ENCODE data around the gene TELO2.

TELO2 gene

DNA sequence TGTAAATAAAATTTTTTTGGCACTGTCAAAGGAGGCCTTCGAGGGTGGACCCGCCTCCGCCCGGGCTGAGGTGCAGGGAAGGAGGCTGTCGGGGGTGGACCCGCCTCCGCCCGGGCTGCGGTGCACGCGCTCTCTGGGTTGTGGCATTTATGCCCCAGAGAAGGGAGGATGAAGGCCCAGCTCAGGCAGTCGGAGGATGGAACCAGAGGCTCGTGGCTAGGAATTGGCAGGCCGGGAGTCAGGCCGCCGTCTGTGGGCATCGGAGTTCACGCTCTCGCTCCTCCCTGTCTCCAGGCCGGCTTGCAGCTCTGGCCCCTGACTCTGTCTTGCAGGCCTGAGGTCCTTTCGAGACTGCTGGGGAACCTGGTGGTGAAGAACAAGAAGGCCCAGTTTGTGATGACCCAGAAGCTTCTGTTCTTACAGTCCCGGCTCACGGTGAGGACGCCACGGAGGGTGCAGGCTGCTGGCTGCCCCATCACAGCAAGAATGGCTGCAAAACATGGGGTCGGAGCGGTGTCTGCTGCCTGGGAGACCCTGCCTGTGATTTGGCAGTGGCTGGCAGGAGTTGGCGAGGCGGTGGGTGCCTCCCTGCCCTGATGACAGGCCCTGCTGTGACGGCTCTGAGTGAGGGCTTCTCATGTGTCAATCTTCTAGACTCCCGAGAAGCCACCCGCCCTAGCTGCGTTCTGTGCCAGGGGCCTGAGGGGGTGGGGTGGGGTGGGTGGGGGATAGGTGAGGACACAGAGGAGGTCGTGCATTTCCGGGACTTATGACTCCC lies 5.9 kb downstream of the TELO2 start:
- no peak overlapping the region for H3K27ac ChIP-seq
- H3K36me3 ChIP-seq (ENCODE audit: control insufficient read depth, insufficient read depth, low read length): no peaks in the 10 kb centered on the region
- H3K4me3 ChIP-seq (ENCODE audit: low read depth, low read length): no peak overlapping the region
- TF ChIP-seq, protein P1, sequence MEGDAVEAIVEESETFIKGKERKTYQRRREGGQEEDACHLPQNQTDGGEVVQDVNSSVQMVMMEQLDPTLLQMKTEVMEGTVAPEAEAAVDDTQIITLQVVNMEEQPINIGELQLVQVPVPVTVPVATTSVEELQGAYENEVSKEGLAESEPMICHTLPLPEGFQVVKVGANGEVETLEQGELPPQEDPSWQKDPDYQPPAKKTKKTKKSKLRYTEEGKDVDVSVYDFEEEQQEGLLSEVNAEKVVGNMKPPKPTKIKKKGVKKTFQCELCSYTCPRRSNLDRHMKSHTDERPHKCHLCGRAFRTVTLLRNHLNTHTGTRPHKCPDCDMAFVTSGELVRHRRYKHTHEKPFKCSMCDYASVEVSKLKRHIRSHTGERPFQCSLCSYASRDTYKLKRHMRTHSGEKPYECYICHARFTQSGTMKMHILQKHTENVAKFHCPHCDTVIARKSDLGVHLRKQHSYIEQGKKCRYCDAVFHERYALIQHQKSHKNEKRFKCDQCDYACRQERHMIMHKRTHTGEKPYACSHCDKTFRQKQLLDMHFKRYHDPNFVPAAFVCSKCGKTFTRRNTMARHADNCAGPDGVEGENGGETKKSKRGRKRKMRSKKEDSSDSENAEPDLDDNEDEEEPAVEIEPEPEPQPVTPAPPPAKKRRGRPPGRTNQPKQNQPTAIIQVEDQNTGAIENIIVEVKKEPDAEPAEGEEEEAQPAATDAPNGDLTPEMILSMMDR (IDR thresholded peaks at IDR 0.05): no peak
- no peak overlapping the region for H3K9ac ChIP-seq
- H2AFZ ChIP-seq: no peak overlapping the region
- H3K4me2 ChIP-seq (ENCODE audit: low read length): no peak overlapping the region
- H3K79me2 ChIP-seq: peaks cover 3% of the 10 kb centered on the region
- H3K9me3 ChIP-seq (ENCODE audit: control insufficient read depth, low read length): no peaks in the 10 kb centered on the region
- no peaks in the 10 kb centered on the region for H3K27me3 ChIP-seq (ENCODE audit: control insufficient read depth, insufficient read depth, low read length)
- H3K4me1 ChIP-seq: peaks cover 4% of the 10 kb centered on the region

DNA sequence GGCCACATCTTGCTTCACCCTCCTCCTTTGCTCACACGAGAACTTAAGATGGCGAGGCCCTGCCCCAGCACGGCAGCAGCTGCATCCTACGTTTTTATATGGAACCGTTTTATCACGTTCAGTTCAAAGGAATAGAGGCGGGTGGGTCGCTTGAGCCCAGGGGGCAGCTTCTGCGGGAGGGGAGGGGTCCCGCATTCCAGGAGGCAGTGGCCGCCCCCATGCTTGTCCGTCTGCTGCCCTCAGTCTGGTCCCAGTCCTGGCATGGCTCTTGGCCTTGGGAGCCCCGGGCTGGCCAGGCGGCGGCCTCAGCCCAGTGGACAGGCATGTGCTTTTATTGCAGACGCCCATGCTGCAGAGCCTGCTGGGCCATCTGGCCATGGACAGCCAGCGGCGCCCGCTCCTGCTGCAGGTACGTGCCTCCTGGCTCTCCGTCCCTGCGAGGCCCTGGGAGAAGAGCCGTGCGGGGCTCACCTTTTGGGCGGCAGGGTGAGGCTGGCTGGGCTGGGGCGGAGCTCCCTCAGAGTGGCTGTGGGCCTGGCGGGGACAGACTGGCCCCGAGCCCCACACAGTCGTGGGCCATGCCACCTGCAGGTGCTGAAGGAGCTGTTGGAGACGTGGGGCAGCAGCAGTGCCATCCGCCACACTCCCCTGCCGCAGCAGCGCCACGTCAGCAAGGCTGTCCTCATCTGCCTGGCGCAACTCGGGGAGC lies 6.8 kb downstream of the TELO2 start:
- Histone ChIP-seq H2AFZ (no peak overlapping the region), H3K79me2 (peaks cover 3% of the 10 kb centered on the region), H3K4me1 (no peaks in the 10 kb centered on the region), H3K9me3 (ENCODE audit: control insufficient read depth, low read length) (no peaks in the 10 kb centered on the region), H3K4me2 (ENCODE audit: low read length) (no peak overlapping the region), H3K27ac (no peak overlapping the region), H3K27me3 (ENCODE audit: control insufficient read depth, insufficient read depth, low read length) (no peaks in the 10 kb centered on the region), H3K36me3 (ENCODE audit: control insufficient read depth, insufficient read depth, low read length) (no peaks in the 10 kb centered on the region), H3K4me3 (ENCODE audit: low read depth, low read length) (no peak overlapping the region), H3K9ac (no peak overlapping the region)
- TF ChIP-seq, protein P1 (IDR thresholded peaks at IDR 0.05): no peak

DNA sequence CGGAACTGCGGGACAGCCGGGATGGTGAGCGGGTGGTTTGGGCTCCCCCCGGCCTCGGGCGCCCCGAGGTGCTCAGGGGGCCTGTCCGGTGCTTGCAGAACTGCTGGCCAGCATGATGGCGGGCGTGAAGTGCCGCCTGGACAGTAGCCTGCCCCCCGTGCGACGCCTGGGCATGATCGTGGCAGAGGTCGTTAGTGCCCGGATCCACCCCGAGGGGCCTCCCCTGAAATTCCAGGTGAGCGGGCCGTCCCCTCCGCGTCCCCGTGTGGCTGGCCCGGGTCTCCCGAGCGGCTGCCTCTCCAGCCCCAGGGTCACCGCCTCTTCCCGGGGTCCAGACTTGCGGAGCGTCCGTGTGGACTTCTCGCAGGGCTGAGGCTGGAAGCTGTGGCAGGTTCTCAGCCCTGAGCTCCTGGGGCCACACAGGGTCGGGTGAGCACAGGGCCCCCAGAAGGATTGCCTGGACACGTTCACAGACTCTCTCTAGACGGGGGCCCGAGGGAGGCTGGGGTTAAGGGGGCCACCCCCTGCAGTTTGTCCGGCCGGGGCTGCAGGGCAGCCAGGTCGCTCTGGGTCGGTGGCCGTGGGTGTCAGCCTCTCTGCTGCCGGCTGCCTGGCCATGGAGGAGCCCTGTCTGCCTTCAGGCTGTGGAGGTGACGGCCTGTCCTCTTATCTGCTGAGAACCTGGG lies 7.4 kb downstream of the TELO2 start:
- peaks cover 3% of the 10 kb centered on the region for H3K79me2 ChIP-seq
- H3K9me3 ChIP-seq (ENCODE audit: control insufficient read depth, low read length): no peaks in the 10 kb centered on the region
- H3K9ac ChIP-seq: no peak overlapping the region
- no peak overlapping the region for H2AFZ ChIP-seq
- no peaks in the 10 kb centered on the region for H3K27me3 ChIP-seq (ENCODE audit: control insufficient read depth, insufficient read depth, low read length)
- H3K36me3 ChIP-seq (ENCODE audit: control insufficient read depth, insufficient read depth, low read length): no peaks in the 10 kb centered on the region
- H3K4me2 ChIP-seq (ENCODE audit: low read length): no peak overlapping the region
- H3K27ac ChIP-seq: no peak overlapping the region
- no peaks in the 10 kb centered on the region for H3K4me1 ChIP-seq
- H3K4me3 ChIP-seq (ENCODE audit: low read depth, low read length): no peak overlapping the region
- TF ChIP-seq, protein P1 (IDR thresholded peaks at IDR 0.05): no peak

DNA sequence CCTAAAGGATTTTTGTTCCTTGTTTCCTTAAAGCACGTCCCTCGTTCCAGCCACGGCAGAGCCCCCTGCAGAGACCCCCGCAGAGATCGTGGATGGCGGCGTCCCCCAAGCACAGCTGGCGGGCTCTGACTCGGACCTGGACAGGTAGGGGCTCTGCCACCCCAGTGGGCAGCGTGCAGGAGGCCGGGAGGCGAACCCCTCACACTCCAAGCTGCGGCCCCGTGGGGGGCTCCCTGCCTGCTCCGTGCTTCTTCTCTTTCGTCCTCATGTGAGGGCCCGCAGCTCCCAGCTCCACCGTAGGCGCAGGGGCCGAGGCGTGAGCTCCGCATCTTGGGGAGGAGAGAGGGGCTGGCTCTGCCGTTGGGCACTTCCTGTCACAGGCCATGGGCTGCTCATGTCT lies 8.5 kb downstream of the TELO2 start:
- no peak overlapping the region for H3K4me3 ChIP-seq (ENCODE audit: low read depth, low read length)
- no peak overlapping the region for H3K27ac ChIP-seq
- H3K9me3 ChIP-seq (ENCODE audit: control insufficient read depth, low read length): no peaks in the 10 kb centered on the region
- no peak overlapping the region for H3K9ac ChIP-seq
- no peak overlapping the region for H2AFZ ChIP-seq
- H3K36me3 ChIP-seq (ENCODE audit: control insufficient read depth, insufficient read depth, low read length): no peaks in the 10 kb centered on the region
- TF ChIP-seq, protein P1 (IDR thresholded peaks at IDR 0.05): no peak
- H3K79me2 ChIP-seq: peaks cover 1% of the 10 kb centered on the region
- H3K4me2 ChIP-seq (ENCODE audit: low read length): no peak overlapping the region
- no peaks in the 10 kb centered on the region for H3K27me3 ChIP-seq (ENCODE audit: control insufficient read depth, insufficient read depth, low read length)
- no peaks in the 10 kb centered on the region for H3K4me1 ChIP-seq

Measured in parathyroid adenoma (tissue), 2 donors.